HL-60 (cell line): Measurements from ENCODE around the gene ELMO1.

ENCODE experiments used
- GABPA ChIP-seq: IDR thresholded peaks from 2 replicates; pipeline ENCODE4 v1.6.1; 2012; ENCODE audit warnings: low read depth
- POLR2AphosphoS5 ChIP-seq: IDR thresholded peaks from 2 replicates; pipeline ENCODE4 v1.6.1; 2012; ENCODE audit warnings: low read depth
- SPI1 ChIP-seq: IDR thresholded peaks from 2 replicates; pipeline ENCODE4 v1.6.1; 2012; ENCODE audit warnings: low read depth, mild to moderate bottlenecking, borderline replicate concordance
- TF ChIP-seq, protein P1 (sequence below): IDR thresholded peaks from one replicate; pipeline ENCODE4 v1.5.1; 2011; ENCODE audit warnings: low read length, control low read depth, inconsistent platforms; ENCODE audit not compliant: insufficient read depth
- TF ChIP-seq, protein P2 (sequence below): IDR thresholded peaks from 2 replicates; pipeline ENCODE4 v1.6.1; 2012; ENCODE audit warnings: low read depth; ENCODE audit not compliant: insufficient replicate concordance

DNA sequence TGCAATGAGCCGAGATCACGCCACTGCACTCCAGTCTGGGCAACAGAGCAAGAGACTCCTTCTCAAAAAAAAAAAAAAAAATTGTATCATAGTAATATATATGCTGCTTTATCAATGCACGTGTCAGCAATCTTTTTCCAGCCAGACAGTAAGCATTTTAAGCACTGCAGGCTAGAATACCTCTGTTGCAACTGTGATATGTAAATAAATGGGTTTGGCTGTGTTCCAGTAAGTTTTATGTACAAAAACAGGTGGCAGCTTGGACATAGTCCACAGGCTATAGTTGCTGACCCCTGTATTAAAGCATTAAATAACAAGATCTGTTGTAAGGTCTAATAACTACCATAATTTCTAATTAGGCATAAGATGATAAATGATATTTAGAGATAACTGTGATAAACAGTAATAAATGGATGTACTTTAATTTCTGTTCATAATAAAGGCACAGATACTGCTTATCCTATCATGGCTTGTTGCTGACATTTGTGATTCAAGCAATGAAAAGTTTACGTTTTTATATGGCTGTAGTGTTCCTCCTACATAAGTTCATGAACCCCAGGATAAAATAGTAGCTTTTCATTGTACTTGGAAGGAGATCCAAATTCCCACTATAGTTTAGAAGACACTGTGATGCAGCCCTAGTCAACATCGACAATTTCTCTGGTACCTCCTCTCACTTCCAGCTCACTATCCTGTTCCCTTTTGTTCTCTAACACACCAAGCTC, 161.4 kb downstream of the ELMO1 start:
- TF ChIP-seq, protein P1, sequence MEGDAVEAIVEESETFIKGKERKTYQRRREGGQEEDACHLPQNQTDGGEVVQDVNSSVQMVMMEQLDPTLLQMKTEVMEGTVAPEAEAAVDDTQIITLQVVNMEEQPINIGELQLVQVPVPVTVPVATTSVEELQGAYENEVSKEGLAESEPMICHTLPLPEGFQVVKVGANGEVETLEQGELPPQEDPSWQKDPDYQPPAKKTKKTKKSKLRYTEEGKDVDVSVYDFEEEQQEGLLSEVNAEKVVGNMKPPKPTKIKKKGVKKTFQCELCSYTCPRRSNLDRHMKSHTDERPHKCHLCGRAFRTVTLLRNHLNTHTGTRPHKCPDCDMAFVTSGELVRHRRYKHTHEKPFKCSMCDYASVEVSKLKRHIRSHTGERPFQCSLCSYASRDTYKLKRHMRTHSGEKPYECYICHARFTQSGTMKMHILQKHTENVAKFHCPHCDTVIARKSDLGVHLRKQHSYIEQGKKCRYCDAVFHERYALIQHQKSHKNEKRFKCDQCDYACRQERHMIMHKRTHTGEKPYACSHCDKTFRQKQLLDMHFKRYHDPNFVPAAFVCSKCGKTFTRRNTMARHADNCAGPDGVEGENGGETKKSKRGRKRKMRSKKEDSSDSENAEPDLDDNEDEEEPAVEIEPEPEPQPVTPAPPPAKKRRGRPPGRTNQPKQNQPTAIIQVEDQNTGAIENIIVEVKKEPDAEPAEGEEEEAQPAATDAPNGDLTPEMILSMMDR, result no peak
- TF ChIP-seq GABPA (no peak), POLR2AphosphoS5 (no peak), SPI1 (no peak)
- TF ChIP-seq, protein P2, sequence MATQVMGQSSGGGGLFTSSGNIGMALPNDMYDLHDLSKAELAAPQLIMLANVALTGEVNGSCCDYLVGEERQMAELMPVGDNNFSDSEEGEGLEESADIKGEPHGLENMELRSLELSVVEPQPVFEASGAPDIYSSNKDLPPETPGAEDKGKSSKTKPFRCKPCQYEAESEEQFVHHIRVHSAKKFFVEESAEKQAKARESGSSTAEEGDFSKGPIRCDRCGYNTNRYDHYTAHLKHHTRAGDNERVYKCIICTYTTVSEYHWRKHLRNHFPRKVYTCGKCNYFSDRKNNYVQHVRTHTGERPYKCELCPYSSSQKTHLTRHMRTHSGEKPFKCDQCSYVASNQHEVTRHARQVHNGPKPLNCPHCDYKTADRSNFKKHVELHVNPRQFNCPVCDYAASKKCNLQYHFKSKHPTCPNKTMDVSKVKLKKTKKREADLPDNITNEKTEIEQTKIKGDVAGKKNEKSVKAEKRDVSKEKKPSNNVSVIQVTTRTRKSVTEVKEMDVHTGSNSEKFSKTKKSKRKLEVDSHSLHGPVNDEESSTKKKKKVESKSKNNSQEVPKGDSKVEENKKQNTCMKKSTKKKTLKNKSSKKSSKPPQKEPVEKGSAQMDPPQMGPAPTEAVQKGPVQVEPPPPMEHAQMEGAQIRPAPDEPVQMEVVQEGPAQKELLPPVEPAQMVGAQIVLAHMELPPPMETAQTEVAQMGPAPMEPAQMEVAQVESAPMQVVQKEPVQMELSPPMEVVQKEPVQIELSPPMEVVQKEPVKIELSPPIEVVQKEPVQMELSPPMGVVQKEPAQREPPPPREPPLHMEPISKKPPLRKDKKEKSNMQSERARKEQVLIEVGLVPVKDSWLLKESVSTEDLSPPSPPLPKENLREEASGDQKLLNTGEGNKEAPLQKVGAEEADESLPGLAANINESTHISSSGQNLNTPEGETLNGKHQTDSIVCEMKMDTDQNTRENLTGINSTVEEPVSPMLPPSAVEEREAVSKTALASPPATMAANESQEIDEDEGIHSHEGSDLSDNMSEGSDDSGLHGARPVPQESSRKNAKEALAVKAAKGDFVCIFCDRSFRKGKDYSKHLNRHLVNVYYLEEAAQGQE, result no peak
